Measurements from ENCODE around the gene MAOB.

GRCh38 chrX:43849173-43849572 lies 33.1 kb downstream of the MAOB start:
- TF ChIP-seq REST (IDR thresholded peaks at IDR 0.05; ENCODE audit: insufficient replicate concordance, low read depth): no peak
- TF ChIP-seq CTCF (IDR thresholded peaks at IDR 0.05; ENCODE audit: insufficient read depth, low read length): no peak
- no peak for TF ChIP-seq SPI1 (IDR thresholded peaks at IDR 0.05; ENCODE audit: borderline replicate concordance, low read depth)
